Stimulated activated effector memory CD8-positive, alpha-beta T cell treated with anti-CD3 and anti-CD28 coated beads, Interleukin-12 subunit alpha, Interleukin-12 subunit beta, amount 100 ng/mL, for 72 hours (primary cell): ENCODE results near the gene CNNM3.

Experiments
- ATAC-seq: fragments of 150-1000 bp; cut with Tn5 transposase; 2 replicates; pipeline ENCODE4 v1.10.0; 2021
- DNase-seq, 2 donors: peaks; one replicate each; pipeline ENCODE4 v3.0.0; 2021 to 2022; ENCODE audit warnings: low spot score in 2 of 2
- H3K27ac Mint-ChIP-seq: one replicate; pipeline ENCODE4 v1.8.0; 2022; ENCODE audit warnings: mild to moderate bottlenecking, mixed read lengths
- H3K36me3 Mint-ChIP-seq: one replicate; pipeline ENCODE4 v1.8.0; 2022; ENCODE audit warnings: mild to moderate bottlenecking, mixed read lengths
- H3K4me1 Mint-ChIP-seq: one replicate; pipeline ENCODE4 v1.8.0; 2022; ENCODE audit warnings: mixed read lengths
- H3K4me3 Mint-ChIP-seq: one replicate; pipeline ENCODE4 v1.8.0; 2022; ENCODE audit warnings: mild to moderate bottlenecking, mixed read lengths
- H3K9me3 Mint-ChIP-seq: one replicate; pipeline ENCODE4 v1.8.0; 2022; ENCODE audit warnings: mixed read lengths

The CNNM3 gene

GRCh38 chr2:96807127-96807471 is 9.0 kb upstream of the CNNM3 start:
- Mint-ChIP-seq H3K36me3 (peaks cover 16% of the 10 kb centered on the region), H3K9me3 (no peaks in the 10 kb centered on the region), H3K4me1 (peaks cover 30% of the 10 kb centered on the region), H3K27ac (peak overlapping the region; percentile 93), H3K4me3 (peak overlapping the region; percentile 62)
- ATAC-seq (no peak), DNase-seq (no peak)

DNA sequence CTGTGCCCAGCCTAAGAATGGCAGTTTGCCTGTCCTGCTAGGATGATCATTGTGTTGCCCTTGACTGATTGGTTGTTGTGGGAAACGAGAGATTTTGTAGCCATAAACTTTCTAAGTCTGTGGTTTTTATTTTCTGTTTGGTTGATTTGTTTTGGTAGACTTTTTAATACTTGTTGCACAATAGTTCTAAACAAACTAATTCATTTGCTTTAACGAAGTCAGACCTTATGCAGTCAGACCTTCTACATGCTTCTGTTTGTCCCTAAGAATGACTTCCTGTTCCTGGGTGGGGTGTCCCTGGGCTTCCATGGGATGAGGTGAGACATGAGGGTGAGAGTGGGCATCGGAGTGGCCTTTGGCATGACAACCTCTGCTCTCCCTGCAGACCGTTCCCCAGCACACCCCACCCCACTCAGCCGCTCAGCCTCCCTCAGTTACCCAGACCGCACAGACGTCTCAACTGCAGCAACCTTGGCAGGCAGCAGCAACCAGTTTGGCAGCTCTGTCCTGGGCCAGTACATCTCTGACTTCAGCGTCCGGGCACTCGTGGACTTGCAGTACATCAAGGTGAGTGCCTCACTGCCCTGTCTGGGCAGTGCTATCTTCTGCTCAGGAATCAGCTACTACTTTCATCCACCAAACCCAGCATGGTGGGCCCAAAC is 7.8 kb upstream of the CNNM3 start:
- Mint-ChIP-seq H3K4me3 (no peak overlapping the region), H3K9me3 (no peaks in the 10 kb centered on the region), H3K4me1 (peaks cover 40% of the 10 kb centered on the region), H3K27ac (no peak overlapping the region), H3K36me3 (peaks cover 20% of the 10 kb centered on the region)
- DNase-seq = no peak
- no peak for ATAC-seq

DNA sequence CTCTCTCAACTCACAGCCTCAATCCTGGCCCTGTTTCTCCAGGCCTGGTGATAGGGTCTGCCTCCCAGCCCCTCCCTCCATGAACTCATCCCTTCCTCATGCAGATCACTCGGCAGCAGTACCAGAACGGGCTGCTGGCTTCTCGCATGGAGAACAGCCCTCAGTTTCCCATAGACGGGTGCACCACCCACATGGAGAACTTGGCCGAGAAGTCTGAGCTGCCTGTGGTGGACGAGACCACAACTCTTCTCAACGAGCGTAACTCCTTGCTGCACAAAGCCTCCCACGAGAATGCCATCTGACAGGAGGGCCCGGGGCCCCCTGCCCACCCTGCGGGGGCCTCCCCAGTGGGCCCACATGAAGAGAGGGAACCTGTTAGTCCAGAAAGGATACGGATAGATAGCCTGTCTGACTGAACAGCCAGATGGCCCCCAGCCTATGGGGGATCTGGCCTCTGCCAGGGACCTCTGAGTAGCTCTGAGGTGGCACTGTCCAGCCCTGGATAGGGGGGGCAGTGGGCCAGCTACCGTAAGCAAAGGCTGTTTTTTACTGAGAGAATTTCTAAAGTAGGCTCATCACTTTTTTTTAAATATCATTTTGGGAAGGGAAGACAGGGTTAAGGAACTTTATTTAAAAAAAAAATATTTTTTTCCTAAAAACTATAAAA is 6.7 kb upstream of the CNNM3 start:
- no peak overlapping the region for H3K27ac Mint-ChIP-seq
- H3K36me3 Mint-ChIP-seq = peaks cover 20% of the 10 kb centered on the region
- ATAC-seq = no peak

DNA sequence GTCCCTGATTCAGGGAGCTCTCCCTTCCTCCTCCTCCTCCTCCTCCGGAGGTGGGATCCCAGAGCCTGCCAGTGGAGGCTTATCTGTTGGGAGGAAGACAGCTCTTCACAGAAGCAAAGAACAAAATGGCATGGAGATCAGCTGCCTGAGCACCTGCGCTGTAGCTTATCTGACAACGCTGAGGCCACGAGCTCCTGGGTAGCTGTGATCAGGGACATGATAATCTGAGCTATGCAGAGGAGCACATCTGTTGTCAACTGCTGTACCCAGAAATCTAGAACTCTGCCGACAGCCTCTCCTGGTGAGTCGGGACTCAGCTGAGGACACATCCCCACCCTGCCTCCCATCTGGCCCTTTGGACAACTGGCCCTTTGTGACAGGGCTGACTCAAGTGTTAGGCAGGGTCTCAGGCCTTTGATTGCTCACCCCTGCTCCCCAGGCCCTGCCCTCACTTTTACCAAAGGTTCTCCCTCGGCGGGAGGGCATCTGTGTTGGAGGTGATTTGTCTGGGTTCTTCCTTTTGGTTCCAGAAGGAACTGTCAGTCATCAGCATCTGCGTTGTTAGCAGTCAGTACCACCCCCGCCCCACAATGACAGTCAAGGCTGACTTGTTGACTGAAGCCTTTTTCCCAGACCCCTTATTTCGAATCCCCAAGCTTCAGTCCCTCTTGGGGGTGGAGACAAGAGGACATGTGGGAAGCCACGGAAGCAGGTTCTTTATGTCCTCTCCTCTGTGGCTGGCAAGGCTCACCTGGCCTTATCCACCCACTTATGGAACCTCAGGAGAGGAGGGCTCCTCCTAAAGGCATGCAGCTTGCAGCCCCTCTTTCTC is 5.9 kb upstream of the CNNM3 start:
- H3K36me3 Mint-ChIP-seq = peaks cover 20% of the 10 kb centered on the region
- no peaks in the 10 kb centered on the region for H3K9me3 Mint-ChIP-seq

More for the DNA sequence above, 6.7 kb upstream of the CNNM3 start:
- Mint-ChIP-seq H3K4me3 (no peak overlapping the region), H3K9me3 (no peaks in the 10 kb centered on the region), H3K4me1 (peaks cover 40% of the 10 kb centered on the region)
- no peak for DNase-seq

GRCh38 chr2:96810783-96811192 is 5.3 kb upstream of the CNNM3 start:
- no peak overlapping the region for H3K4me3 Mint-ChIP-seq
- H3K9me3 Mint-ChIP-seq = no peaks in the 10 kb centered on the region
- ATAC-seq = no peak
- DNase-seq = no peak
- peak overlapping the region; percentile 58 for H3K27ac Mint-ChIP-seq
- peaks cover 48% of the 10 kb centered on the region for H3K4me1 Mint-ChIP-seq
- H3K36me3 Mint-ChIP-seq = peaks cover 20% of the 10 kb centered on the region

More for the DNA sequence above, 5.9 kb upstream of the CNNM3 start:
- ATAC-seq (no peak), DNase-seq (no peak)
- Mint-ChIP-seq H3K4me3 (no peak overlapping the region), H3K4me1 (peaks cover 44% of the 10 kb centered on the region), H3K27ac (peak overlapping the region; percentile 58)

GRCh38 chr2:96811917-96812316 is 4.2 kb upstream of the CNNM3 start:
- DNase-seq (no peak), ATAC-seq (no peak)
- H3K9me3 Mint-ChIP-seq = no peaks in the 10 kb centered on the region
- no peak overlapping the region for H3K4me3 Mint-ChIP-seq
- peaks cover 38% of the 10 kb centered on the region for H3K4me1 Mint-ChIP-seq
- H3K27ac Mint-ChIP-seq = no peak overlapping the region
- H3K36me3 Mint-ChIP-seq = peaks cover 12% of the 10 kb centered on the region

DNA sequence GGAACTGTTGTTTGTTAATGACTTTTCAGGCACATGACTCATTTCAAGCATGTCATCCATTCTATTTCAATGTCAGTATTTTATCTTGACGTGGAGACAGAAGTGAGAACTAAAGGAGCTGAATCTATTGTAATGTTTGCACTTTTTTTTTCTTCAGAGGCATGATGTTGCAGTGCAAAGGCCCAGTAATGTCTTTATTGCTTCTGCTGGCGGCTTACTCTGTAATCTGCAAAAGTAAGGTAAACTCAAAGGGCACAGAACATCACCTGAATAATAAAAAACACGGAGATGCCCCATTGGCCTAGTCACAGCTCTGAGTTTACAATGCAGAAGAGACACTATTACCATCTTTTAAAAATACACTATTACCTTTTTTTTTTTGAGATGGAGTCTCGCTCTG is 2.4 kb upstream of the CNNM3 start:
- ATAC-seq = no peak
- H3K4me3 Mint-ChIP-seq = no peak overlapping the region

DNA sequence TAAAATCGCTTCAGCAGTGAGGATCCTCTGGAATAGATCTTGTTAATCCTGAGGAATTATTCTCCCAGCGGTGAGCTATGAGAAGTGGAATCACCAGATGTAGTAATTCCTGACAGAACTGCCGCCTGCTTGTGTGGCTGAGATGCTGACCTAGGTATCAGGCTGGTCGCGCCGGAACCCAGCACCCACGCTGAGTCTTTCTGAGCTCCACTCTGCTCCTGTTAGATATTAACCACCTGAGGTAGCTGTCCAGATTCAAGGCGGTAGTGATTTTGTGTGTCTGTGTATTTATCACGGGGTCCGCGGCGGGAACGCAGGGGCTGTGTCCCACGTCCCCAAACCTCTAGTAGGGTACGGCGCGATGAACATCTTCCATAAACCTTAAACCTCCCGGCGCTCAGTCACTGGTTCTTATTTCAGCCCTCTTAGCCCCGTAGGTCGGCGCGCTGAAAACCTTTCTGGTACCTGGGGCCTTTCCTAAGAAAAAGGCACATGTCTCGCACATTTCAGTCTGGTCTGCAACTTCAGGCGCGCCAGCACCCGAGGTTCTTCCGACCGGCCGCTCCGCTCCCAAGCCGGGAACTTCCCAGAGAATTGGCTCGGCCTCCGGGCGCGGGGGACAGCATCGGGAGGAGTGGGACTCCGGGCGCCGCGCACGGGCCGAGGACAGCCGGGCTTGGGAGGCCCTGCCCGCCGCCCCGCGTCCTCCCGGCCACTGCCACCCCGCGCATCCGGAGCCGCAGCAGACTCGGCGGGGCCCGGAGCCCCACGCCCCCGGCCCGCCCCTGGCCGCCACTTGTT is 542 bp upstream of the CNNM3 start:
- DNase-seq = no peak

More for the DNA sequence above, 2.4 kb upstream of the CNNM3 start:
- DNase-seq = no peak
- peaks cover 24% of the 10 kb centered on the region for H3K36me3 Mint-ChIP-seq
- H3K9me3 Mint-ChIP-seq = no peaks in the 10 kb centered on the region
- H3K4me1 Mint-ChIP-seq = peaks cover 41% of the 10 kb centered on the region
- H3K27ac Mint-ChIP-seq = no peak overlapping the region

DNA sequence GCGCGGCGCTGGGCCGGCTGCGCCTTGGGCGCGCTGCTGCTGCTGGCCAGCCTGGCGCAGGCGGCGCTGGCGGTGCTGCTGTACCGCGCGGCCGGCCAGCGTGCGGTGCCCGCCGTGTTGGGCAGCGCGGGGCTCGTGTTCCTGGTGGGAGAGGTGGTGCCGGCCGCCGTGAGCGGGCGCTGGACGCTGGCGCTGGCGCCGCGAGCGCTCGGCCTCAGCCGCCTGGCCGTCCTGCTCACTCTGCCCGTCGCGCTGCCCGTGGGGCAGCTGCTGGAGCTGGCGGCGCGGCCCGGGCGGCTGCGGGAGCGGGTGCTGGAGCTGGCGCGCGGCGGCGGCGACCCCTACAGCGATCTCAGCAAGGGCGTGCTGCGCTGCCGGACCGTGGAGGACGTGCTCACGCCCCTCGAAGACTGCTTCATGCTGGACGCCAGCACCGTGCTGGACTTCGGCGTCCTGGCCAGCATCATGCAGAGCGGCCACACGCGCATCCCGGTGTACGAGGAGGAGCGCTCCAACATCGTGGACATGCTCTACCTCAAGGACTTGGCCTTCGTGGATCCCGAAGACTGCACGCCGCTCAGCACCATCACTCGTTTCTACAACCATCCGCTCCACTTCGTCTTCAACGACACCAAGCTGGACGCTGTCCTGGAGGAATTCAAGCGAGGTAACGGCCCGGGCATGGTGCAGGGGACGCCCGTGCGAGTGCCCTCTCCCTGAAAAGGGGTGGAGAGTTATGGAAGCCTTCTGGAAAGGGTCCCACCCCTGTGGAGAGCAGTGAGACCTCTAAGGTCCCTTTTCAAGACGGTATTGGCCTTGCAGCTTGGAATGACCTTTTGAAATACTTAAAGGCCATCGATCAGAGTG is 1.0 kb downstream of the CNNM3 start:
- no peak overlapping the region for H3K27ac Mint-ChIP-seq
- DNase-seq (no peak), ATAC-seq (no peak)
- peaks cover 31% of the 10 kb centered on the region for H3K36me3 Mint-ChIP-seq
- H3K9me3 Mint-ChIP-seq = no peaks in the 10 kb centered on the region
- peaks cover 62% of the 10 kb centered on the region for H3K4me1 Mint-ChIP-seq
- peak overlapping the region; percentile 74 for H3K4me3 Mint-ChIP-seq

More for the DNA sequence above, 542 bp upstream of the CNNM3 start:
- Mint-ChIP-seq H3K36me3 (peaks cover 31% of the 10 kb centered on the region), H3K9me3 (no peaks in the 10 kb centered on the region), H3K4me3 (peak overlapping the region; percentile 74), H3K27ac (peak overlapping the region; percentile 72), H3K4me1 (peaks cover 60% of the 10 kb centered on the region)
- ATAC-seq = peak; percentile 3

DNA sequence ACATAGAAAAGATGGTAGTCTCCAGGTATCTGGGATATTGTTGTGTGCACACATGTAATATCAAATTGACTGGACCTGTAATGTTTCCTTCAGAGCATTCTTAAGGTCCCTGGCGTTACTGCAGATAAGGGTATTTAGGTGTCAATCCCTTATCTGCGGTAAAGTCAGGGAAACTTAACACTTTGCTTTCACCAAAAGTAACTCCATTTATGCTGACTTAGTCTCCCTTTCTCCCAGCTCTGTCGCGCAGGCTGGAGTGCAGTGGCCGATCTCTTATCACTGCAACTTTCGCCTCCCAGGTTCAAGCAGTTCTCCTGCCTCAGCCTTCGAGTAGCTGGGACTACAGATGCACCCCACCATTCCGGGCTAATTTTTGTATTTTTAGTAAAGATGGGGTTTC is 1.8 kb downstream of the CNNM3 start:
- Mint-ChIP-seq H3K27ac (peak overlapping the region; percentile 75), H3K9me3 (no peaks in the 10 kb centered on the region), H3K36me3 (peaks cover 35% of the 10 kb centered on the region), H3K4me3 (peak overlapping the region; percentile 74), H3K4me1 (peaks cover 54% of the 10 kb centered on the region)
- ATAC-seq (no peak), DNase-seq (no peak)

DNA sequence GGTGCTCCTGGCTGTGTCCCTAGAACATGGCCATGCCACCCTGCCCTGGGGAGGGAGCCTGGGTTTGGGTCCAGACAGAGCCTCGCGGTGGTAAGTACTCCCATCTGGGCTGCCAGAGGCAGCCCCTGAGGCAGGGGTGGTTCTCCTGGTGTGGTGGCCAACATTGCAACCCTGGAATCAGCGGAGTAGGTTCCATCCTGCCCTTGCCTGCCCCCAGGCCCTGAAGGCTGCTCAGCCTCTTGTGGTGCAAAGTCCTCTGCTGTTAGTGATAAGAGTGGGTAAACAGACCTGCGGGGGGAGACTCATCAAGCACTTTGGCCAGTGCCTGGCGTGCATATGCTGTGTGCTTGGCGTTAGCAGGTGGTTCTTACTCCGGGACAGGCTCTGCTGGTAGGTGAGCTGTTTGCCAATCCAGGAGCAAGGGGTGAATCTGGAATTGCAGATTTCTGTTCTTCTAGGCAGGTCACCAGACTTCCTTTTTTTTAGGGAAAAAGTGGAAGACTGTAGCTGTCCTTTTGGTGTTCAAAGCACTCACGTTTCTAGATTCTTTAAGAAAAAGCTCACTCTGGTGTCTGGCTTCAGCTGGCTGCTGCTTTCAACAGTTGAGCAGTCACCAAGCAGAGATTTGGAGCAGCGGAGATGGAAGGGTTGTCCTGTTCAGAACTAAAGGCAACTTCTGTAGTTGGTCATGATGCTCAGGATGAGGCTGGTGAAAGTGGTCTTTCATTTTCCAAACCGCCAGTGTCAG is 3.2 kb downstream of the CNNM3 start:
- H3K9me3 Mint-ChIP-seq = no peaks in the 10 kb centered on the region
- no peak for ATAC-seq
- peak overlapping the region; percentile 75 for H3K27ac Mint-ChIP-seq
- H3K36me3 Mint-ChIP-seq = peaks cover 40% of the 10 kb centered on the region
- peaks cover 52% of the 10 kb centered on the region for H3K4me1 Mint-ChIP-seq
- H3K4me3 Mint-ChIP-seq = peak overlapping the region; percentile 74
- no peak for DNase-seq

DNA sequence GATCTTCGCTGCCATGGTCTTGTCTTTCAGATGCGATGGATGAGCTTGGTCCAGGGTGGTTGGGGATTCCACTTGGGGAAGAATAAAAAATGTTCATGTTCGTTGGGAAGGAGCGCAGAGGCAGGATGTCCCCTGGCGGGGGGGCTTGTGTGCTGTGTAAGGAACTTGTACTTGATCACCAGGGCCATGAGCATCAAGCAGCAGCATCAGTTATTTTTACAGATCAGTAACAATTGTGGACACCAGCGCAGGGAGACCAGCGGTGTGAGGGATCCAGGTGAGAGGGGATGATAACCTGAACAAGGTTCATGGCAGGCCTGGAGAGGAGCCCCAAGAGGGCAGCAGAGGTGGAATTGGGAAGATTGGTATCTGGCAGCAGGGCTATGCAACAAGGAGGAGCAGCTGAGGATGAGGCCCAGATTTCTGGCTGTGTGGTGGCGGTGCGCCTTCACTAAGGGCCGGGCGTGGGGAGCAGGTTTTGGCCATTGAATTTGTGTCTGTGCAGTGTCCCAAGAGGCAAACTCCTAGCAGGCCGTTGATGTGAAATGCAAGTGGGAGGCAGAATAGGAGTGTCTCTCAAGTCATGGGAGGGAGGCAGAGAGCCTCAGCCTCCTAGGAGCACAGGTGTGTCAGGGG is 3.9 kb downstream of the CNNM3 start:
- Mint-ChIP-seq H3K4me3 (peak overlapping the region; percentile 74), H3K4me1 (peaks cover 50% of the 10 kb centered on the region), H3K9me3 (no peaks in the 10 kb centered on the region), H3K27ac (peak overlapping the region; percentile 75), H3K36me3 (peaks cover 41% of the 10 kb centered on the region)
- ATAC-seq = no peak
- no peak for DNase-seq

DNA sequence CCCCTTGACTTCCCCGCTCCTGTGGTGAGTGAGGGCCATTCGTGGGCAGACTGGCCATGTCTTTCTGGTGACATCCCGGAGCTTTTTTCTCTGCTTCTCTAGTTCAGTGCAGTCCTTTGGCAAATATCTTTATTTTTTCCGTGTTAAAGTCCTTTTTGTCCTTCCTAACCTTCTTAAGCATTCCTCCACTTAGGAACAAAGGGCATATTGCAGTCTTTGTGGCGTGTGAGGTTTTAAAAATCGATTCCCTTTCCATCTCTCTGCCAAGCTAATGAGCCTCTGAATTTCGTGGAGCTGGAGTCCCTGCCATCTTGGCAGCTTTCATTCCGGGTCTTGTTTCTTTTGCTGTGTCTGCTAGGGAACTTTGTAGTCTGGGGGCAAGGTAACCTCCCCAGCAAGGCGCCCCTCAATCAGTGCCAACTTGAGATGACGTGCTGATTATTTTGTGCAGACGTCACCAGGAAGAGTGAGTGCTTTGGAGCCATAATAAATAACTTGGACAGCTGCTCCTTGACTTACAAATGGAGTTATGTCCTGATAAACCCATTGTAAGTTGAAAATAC is 5.1 kb downstream of the CNNM3 start:
- peaks cover 44% of the 10 kb centered on the region for H3K4me1 Mint-ChIP-seq
- H3K36me3 Mint-ChIP-seq = peaks cover 49% of the 10 kb centered on the region
- H3K27ac Mint-ChIP-seq = peak overlapping the region; percentile 75
- ATAC-seq (no peak), DNase-seq (no peak)
- H3K9me3 Mint-ChIP-seq = no peaks in the 10 kb centered on the region
- H3K4me3 Mint-ChIP-seq = peak overlapping the region; percentile 74
